ENCODE data around the gene SVIP.

The SVIP gene, protein sequence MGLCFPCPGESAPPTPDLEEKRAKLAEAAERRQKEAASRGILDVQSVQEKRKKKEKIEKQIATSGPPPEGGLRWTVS

DNA sequence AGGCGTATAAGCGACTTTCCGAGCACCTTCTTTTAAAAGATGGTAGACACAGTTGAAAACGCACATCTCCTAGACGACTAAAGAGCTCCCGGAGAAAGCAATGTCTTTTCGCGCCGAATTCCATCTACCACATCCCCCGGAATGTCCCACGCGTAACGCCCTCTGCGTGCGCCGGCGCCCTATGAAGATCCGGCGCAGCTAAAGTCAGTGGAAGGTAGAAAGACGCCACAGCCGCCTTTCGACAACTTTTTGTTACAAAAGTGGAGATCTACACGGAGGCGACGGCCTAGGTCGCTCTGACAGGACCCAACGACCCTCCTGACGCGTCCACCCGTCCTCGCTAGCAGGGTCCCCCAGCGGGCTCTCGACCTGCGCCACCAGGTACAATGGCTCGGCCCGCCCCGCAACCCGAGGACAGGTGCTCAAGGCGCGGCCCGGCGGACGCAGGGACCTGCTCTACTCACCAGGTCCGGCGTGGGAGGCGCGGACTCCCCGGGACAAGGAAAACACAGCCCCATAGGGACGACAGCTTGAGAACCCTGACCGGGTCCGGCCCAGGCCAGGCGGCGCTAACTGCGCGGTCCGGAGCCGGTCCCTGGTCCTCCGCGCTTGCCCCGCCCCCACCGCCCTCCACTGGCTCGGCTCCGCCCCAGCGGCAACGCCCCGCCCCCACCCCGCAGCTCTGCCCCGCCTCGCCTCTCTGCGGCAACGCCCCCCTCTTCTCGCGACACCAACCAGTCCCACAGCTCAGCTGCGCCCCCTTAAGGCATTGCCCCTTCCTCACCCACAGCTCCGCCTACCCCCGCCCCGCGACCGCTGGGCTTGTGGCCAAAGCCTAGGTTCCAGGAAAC lies at the start of gene SVIP:
Gene SVIP (minus strand): TSS at position 571 of the 851 bp plus-strand sequence. CDS start 53 bp downstream, at position 518.
- DNase-seq (ENCODE audit: low read depth in 2 of 2) = peak; percentile 92 to 94

DNA sequence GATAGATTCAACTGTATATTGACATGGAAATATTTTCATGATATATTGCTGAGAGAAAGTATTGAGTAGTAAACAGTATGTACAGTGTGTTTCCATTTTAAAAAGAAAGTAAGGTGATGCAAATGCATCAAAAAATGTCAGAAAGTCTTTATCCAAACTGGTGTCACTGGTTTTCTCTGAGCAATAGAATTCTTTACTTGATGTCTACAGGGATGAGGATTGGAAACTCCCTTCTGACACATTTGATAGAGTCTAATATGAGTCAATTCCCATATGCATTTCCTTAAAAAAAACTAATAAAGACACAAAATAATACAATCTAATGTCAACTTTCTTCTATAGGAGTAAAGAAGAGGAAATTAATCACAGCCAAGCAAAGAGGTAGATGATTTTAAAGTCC lies 49.0 kb upstream of the SVIP start:
- DNase-seq (ENCODE audit: low read depth in 2 of 2) = no peak

DNA sequence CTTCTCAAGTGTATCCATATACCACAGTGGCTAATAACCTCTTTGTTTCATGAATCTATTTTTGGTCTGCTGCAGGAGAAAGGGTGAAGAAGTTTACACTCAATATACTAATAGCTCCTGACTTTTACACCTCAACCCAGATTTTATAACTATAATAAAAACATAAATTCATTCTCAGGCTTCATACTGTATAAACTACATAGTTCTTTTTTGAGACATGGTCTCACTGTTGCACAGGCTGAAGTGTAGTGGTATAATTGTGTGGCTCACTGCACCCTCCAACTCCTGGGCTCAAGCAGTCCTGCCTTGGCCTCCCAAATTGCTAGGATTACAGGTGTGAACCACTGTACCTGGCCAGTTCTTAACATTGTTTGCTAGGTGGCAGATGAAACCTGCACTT lies 48.4 kb upstream of the SVIP start:
- DNase-seq (ENCODE audit: low read depth in 2 of 2) = no peak

DNA sequence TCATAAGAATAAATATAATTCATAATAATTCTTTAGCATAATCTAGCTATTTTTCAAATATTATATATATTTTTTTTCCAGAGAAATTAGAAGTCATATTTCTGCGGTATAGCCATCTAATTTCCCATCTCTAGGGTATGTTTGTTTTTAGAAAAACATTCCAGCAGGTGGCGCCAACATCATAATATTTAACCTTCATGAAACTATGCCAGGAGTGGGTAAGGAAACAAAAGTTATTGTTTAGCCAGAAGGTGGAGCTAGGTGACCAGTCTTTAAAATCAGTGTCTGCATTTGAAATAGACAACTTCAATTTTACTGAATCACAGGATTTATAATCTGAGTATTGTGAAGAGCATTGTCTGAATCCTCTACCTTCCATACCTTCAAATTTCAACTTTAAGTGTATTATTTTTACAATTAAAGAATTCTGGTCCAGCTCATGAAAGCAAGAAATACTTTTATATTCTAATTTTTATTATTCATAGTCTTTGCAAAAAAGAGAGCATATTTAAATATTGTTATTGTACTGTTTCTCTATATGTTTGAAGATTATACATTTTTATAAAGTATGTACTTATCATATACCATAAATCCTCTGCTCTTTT lies 46.4 kb upstream of the SVIP start:
- DNase-seq (ENCODE audit: low read depth in 2 of 2) = peak; percentile 32

DNA sequence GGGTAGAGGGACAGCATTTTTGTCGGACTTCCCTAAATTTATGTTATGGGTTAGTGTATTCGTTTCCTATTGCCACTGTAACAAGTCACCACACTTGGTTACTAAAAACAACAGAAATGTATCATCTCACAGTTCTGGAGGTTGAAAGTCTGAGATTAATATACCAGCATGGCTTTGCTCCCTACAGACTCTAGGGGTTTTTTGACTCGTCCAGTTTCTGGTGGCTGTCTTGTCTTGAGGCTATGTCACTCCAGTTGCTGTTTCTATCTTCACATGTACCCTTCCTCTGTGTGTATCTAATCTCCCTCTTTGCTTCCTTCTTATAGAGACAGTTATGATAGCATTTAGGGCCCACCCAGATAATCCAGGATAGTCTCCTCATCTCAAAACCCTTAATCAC lies 39.7 kb upstream of the SVIP start:
- DNase-seq (ENCODE audit: low read depth in 2 of 2) = no peak

DNA sequence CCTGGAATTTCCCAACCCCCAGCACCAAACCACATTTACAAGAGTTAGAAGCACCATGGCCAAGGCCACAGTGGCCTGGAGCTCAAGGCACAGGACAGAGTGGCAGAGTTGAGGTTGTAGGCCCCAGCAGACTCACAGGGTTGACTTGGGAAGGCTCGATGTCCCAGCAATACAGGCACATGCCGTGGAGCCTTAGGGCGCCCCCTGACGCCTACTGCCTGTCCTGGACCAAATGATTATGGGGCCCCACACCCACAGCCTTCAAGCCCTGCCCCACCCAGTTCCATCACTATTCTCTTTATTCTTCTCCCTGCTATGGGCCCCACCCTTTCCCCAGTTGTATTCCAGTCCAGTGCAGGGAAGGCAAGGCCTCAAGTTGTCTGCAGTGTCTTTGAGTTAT lies 30.6 kb upstream of the SVIP start, which contains the start of gene CCDC179:
Gene CCDC179 (minus strand): TSS at position 234 of the 400 bp plus-strand sequence. CDS start 53 bp downstream, at position 181.
- no peak for DNase-seq (ENCODE audit: low read depth in 2 of 2)

DNA sequence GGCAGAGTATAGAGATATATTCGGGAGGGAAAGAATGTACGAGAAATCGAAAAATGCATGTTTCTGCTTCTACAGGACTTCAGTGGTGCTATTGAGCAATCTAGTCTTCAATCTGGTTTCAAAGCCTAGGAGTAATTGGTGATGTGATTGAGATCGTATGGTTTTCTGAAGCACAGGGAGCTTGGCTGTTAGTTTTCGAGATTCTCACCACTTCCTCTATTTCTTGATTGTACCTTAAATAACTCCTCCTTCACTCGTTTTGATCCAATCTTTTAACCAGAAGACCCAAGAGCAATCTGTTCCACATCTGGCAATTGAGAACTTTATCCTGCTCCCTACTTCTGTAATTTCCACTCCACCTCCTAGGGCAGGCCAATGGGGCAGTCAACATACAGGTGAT lies 30.2 kb upstream of the SVIP start:
- DNase-seq (ENCODE audit: low read depth in 2 of 2) = no peak

DNA sequence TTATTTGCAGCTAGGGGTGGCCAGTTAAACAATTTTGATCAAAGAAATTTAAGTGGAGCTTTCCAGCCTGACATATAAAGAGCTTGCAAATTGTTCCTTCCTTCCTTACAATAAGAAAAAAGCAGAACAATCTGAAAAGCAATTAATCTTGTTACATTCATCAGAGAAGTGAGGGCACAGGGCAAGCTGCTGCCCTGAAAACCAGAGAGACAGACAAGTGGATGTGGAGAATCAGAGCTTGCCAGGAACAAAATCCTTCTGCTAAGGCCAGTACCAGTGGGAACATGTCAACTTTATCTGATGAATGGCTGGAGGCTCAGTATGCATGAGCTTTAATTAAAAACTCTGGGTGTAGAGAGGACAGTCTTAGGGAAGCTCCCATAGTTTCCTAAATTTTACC lies 21.9 kb upstream of the SVIP start:
- DNase-seq (ENCODE audit: low read depth in 2 of 2) = no peak

DNA sequence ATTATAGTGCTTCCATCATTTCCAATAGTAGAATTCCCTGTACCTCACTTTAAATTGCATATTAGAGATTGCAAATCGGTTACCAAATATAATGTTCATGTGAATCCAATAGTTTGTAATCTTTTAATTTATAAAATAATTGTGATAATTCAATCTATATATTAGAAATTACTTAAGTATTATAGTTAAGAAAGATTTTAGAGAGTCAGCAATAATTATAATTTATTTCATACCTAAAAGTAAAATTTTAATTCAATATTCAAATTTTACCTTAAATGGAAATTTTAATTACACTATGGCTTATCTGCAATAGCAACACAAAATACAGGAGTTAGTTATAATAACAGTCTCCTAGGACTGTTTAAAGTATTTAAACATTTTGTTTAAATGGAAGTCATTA lies 17.1 kb upstream of the SVIP start:
- DNase-seq (ENCODE audit: low read depth in 2 of 2) = no peak

DNA sequence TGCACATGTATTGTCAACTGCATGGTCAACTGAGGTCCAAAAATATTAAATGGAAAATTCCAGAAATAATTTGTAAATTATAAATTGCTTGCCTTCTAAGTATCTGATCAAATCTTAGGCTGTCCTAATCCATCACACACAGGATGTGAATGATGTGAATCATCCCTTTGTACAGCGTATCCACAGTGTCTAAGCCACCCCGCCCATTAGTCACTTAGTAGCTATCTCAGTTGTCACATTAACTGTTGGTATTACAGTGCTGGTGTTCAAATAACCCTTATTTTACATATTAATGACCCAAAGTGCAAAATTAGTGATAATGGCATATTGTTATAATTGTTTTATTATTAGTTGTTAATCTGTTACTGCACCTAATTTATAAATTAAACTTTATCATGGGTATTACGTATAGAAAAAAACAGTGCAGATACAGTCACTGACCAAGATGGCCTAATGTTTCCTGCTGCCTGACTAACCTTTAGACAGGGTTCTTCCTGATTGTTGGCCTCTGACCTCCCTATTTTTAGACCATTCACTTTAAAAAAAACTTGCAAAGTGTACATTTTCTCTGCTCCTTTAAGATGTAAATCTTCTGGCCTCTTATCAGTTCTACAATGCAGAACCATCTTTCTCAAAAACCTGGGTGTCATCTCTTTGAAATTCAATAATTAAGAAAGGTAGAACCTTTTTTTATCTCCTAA lies 2.9 kb upstream of the SVIP start:
- no peak for DNase-seq (ENCODE audit: low read depth in 2 of 2)

DNA sequence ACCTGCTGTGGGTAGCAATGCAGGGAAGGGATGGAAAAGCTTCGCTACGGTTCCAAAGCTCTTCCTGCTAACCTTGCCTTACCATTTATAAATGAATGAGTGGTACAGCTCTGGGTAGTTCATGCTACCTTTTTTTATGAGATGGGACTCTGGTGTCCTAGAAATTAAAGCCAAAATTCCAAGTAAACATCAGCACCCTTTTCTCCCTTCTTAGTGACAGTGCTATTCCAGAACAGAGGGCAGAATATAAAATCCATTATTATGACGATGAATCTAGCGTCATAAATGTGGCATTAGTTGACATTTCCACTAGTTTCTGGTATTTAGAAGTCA lies 447 bp upstream of the SVIP start:
- no peak for DNase-seq (ENCODE audit: low read depth in 2 of 2)

DNA sequence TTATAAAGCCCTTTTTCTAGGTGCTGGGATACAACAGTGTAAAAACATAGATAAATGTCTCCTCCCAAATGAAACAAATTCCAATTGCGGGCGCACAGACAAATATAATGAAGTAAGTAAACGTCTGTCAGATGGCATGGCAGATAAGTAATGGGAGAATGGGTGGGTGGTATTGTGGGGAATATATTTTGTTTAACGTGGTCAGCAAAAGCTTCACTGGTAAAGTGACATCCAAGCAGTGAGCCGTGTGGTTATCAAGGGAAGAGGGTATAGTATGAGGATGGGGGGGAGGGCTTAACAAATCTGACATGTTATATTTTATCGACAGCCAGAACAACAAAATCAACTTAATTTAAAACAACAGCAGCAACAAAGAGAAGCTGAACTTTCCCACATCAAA lies 1.2 kb downstream of the SVIP start:
- DNase-seq (ENCODE audit: low read depth in 2 of 2) = no peak

DNA sequence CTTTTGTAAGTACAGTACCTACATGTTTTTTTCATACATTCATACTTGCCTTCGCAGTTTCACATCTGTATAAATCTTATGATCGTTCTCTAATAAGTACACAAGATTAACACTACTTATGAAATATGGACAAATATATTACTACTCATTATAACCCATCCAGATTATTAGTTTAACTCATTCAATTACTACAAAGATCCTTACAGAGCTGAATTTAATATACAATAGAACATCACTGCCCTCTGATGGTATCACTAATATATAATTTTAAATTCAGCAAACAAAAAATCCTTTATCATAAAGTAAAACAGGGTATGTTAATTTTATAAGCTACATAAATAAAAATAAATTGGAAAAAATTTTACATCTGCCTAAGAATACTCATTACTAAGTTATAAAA lies 7.4 kb downstream of the SVIP start:
- DNase-seq (ENCODE audit: low read depth in 2 of 2) = no peak

DNA sequence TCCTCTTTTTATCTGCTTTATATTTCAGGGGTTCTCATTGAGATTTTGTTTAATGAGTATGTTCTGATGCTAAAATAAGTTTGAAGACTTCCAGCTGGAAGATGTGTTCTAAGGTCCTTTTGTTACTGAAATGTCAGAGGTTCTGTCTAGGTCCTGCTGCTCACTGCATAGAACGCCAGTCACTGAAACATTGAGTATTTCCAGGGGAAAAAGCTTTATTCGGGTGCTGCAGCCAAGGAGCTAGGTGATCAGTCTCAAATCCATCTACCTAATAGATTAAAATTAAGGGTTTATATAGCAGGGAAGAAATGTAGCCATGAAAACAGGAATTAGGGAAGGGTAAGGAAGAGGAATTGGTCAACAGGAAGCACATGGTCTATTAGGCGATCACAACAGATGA lies 19.7 kb downstream of the SVIP start:
- DNase-seq (ENCODE audit: low read depth in 2 of 2) = no peak

DNA sequence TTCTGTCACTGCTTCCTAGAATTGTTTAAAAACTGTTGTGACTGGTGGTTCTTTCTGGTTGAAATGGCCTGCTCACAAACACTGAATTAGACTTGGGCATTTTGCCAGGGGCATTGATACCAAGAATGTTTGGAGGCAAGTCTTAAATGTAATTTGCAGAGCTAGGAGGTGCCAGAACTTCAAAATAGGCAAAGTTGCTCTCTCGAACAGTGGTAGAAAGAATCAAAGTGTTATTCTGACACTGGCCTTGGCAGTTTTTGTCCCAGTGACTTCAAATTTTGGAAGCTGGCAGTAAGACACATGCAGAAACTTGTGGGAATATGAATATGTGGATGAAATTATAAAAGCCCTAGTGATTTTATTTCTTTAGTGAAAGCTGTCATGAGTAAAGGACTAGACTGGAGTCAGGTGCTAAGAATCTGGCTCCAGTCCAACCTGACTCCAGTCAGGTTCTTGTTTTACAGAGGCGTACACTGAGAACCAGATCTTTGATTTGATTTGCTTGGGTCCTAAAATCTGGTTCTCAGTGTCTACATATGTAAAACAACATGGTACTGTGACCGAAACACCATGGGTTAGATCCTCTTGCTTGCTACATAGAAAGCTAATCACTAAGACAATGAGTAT lies 20.9 kb downstream of the SVIP start:
- no peak for DNase-seq (ENCODE audit: low read depth in 2 of 2)

DNA sequence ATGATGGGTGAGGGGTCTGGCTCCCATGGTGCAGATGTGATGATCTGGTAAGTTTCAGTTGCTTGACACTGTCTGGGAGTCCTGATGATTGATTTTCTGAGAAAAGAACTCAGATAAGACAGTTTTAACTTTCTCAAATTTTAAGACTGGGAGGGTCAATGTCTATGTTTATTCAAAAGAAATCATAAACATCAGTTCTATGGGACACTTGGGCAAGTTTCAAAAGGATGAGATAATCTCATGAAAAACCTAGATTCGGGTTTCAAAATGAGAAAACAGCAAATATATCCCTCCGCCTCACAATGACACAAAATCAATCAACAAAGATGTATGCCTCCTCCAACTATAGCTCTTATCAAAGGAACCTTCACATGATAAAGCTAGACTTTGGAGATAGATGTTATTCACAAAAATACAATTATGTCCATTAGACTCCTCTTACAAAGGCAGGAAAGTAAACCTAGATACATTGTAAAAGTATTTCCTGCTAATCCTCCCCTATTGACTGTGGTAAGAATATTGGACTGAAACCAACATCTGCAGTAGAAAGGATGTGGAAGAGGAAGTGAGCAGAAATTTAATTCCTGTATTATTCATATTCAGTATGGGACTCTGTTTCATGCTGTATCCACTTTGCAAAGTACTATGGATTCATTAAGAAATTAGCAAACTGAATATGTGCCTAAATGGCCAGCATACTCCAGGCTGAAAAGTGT lies 21.6 kb downstream of the SVIP start:
- no peak for DNase-seq (ENCODE audit: low read depth in 2 of 2)

DNA sequence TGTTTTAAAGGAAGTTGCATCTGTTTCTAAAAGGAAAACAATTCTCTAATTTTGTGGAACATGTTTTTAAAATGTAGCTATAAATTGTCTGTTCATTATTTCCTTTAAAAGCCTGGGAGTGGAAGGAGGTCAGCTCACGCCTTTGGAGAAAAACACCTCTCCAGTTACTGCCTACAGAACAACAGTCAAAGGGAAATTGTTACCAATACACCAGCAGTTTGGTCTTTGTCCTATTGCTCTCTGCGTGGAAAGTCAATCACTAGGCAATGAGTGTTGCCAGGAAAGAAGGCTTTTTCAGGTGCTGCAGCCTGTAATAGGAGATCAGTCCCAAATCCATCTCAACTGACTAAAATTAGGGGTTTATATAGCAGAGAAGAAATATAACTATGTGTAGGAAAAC lies 22.2 kb downstream of the SVIP start:
- no peak for DNase-seq (ENCODE audit: low read depth in 2 of 2)

DNA sequence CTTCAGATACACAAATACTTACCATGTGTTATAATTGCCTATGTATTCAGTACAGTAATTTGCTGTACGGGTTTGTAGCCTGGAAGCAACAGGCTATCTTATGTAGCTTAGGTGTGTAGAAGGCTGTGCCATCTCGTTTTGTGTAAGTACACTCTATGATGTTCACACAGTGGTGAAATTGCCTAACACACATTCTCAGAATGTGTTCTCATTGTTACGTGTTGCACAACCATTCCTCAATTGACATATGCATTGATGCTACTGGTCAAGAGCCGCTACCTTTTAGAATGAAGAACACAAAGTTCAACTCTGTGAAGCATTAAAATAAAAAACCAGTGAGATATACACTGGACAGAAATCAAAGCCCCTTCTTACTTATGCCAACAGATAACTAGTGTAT lies 26.7 kb downstream of the SVIP start:
- DNase-seq (ENCODE audit: low read depth in 2 of 2) = no peak

DNA sequence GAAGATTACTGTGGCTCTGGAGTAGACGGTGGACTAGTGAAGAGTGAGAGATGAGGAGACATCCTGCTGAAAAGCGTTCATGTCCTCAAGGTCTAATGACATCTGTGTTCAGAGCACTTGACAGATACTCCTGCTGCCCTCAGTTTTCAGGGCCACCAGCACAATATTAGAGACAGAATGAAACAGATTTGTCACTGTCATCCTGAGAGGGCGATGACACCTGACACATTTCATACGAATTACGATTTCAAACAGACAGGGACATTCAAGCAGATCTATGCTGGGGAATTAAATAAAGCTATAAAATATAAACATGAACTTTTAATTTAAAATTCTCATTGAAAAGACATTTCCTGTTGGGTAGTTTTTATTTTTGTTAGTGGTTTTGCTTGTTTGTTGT lies 29.1 kb downstream of the SVIP start:
- no peak for DNase-seq (ENCODE audit: low read depth in 2 of 2)

DNA sequence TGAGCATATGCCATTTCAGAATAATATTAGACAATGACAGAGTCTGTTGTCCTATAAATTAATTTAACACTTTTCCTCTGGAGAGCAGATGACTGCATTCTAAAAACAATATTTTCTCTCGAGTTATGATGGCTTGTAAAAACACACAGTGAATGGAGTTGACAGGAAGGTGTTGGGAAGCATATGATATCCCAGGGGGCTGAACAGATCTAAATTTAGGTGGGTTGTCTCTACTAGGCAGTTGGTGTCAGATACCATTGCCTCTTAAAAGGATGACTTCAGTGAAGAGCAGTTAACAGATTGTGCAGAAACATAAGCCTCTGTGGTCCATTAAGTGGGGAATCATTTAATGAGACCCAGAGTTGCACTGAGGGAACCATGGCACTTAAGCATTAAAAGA lies 30.7 kb downstream of the SVIP start:
- DNase-seq (ENCODE audit: low read depth in 2 of 2) = no peak

DNA sequence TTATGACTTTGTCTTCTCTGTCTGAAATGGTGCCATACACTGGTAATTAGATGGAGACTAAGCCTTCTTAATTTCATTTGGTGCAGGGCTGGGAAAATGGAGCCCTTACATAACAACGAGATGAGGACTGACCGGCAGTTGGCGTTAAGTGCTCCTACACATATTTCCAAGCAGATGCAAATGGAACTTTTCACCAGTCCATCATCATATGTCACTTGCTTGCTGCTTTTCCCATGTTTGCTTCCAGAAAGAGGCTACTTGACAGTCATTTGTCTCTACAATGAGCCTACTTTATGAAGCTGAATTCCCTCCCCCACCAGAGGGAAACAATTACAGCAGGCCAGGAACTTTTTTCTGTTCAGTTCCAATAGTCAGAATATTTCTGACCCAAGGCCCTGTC lies 32.6 kb downstream of the SVIP start:
- DNase-seq (ENCODE audit: low read depth in 2 of 2) = no peak

DNA sequence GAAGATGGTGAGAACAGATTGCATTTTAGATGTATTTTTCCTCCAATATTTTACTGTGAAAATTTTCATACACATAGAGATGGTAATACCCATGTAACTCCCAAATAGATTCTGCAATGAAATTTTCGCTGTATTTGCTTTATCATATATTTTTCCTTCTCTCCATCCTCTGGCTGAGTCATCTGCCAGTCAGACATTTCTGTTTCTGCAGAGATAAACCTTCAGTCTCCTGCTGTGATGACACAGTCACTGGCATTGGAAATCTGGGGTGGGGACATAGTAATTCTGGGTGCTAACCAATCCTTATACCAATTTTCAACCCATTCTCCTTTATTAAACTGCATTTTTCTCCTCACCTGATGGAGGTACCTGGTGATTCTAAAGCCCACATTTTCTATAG lies 33.7 kb downstream of the SVIP start:
- no peak for DNase-seq (ENCODE audit: low read depth in 2 of 2)

All from activated CD4-positive, alpha-beta T cell treated with anti-CD3 and anti-CD28 coated beads for 24 hours (primary cell).